ENCODE data around the gene LIG1. TPM values are rescaled to one million over a fixed set of nuclear protein-coding genes. Genes with fewer than 3 reads are reported as not detected.

LIG1 gene
- total RNA-seq, 1 donor from 2014 or later: 125 TPM

DNA sequence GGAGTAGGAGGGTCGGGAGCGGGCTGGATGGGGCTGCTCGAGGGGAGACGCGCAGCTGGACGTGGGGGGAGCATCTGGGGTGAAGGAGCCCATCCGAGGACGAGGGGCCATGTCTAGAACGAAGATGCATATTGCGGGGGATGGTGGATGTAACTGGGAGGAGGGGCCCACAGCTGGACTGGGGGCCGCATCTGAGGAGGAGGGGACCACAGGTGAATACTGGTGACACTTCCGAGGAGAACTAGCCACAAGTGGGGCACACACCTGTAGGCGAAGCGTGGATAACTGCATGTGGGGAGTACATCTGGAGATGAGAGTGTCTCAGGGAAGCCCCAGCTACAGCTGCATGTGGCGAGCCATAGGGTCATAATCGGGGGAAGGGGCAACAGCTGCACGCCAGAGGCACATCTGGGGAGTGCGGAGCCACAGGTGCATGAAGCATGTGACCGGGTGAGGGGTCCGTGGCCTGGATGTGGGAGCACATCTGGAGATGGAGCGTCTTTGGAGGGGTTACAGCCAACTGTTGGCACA, 738 bp upstream of the LIG1 start:
- no peak for DNase-seq (ENCODE audit: low spot score)
- Mint-ChIP-seq H3K4me3 (ENCODE audit: low read depth) (peak overlapping the region; percentile 90), H3K36me3 (ENCODE audit: low read depth) (peaks cover 34% of the 10 kb centered on the region), H3K4me1 (ENCODE audit: low read depth) (peaks cover 27% of the 10 kb centered on the region), H3K27ac (peak overlapping the region; percentile 75), H3K9me3 (no peaks in the 10 kb centered on the region), H3K27me3 (ENCODE audit: low read depth) (no peaks in the 10 kb centered on the region)
- intact Hi-C loops (cut with micrococcal nuclease): loop anchor here (2.0 to 5.0 kb wide), 2 partner anchors 34 to 86 kb away; partner anchors contain the start of gene CARD8

DNA sequence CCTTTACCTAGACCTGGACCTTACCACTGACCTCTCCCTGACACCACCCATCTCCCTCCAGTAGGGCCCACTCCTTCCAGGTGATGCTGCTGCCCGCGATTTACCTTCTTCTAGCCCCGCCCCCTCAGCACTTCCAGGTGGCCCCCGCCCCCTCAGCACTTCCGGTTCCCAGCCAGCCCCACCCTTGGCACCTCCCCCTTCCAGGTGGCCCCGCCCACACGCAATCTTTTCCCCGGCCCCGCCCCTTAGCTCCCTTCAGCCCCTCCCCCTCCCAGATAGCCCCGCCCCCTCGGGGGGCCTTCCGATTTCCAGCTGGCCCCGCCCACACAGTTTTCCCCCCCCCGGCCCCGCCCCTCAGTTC, 586 bp downstream of the LIG1 start:
- no peaks in the 10 kb centered on the region for H3K27me3 Mint-ChIP-seq (ENCODE audit: low read depth)
- peaks cover 25% of the 10 kb centered on the region for H3K4me1 Mint-ChIP-seq (ENCODE audit: low read depth)
- H3K4me3 Mint-ChIP-seq (ENCODE audit: low read depth): peak overlapping the region; percentile 90
- no peaks in the 10 kb centered on the region for H3K9me3 Mint-ChIP-seq
- peak; percentile 80 for DNase-seq (ENCODE audit: low spot score)
- peak overlapping the region; percentile 93 for H3K27ac Mint-ChIP-seq
- H3K36me3 Mint-ChIP-seq (ENCODE audit: low read depth): peaks cover 29% of the 10 kb centered on the region
- intact Hi-C loops (cut with micrococcal nuclease): no loop called here

DNA sequence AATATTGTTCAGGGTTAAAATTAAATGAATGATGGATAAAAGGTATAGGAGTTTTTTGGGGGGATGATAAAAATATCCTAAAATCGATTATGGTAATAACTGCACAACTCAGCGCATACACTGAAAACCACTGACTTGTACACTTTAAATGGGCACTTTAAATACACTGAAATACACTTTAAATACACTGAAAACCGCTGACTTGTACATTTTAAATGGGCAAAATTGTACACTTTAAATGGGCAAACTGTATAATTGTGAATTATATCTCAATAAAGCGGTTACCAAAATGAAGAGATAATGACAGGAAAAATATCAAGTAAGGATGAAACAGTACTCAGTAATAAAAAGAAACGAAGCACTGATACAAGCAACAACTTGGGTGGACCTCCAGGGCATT, 1.5 kb downstream of the LIG1 start:
- H3K9me3 Mint-ChIP-seq: no peaks in the 10 kb centered on the region
- H3K36me3 Mint-ChIP-seq (ENCODE audit: low read depth): peaks cover 29% of the 10 kb centered on the region
- no peak overlapping the region for H3K27ac Mint-ChIP-seq
- H3K27me3 Mint-ChIP-seq (ENCODE audit: low read depth): no peaks in the 10 kb centered on the region
- peak overlapping the region; percentile 90 for H3K4me3 Mint-ChIP-seq (ENCODE audit: low read depth)
- DNase-seq (ENCODE audit: low spot score): no peak
- peaks cover 25% of the 10 kb centered on the region for H3K4me1 Mint-ChIP-seq (ENCODE audit: low read depth)
- intact Hi-C loops (cut with micrococcal nuclease): no loop called here

DNA sequence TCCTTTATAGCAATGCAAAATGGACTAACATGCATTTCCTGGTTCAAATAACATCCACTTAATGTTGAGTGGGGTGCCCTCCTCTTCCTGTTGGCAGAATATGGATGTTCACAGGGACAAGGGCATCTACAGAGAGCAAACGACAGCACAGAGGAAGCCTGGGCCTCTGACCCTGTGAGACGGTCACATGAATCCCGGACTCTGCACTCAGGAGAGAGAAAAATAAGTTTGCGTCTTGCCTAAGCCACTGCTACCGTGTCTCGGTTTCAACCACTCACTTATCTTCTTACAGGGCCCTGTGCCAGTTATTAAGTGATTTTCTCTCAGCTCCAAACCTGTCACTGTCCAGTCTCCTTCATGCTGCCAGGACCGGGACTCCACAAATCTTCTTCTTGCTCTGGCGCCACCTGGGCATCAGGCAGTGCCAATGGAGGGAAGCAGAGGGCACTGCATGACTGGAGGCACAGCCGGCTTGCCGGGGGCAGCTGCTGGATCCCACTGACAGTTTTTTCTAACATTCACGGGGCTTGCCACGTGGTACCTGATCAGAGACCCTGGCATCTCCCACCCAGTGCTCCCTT, 11.8 kb downstream of the LIG1 start:
- Mint-ChIP-seq H3K27me3 (ENCODE audit: low read depth) (no peaks in the 10 kb centered on the region), H3K27ac (no peak overlapping the region), H3K36me3 (ENCODE audit: low read depth) (peaks cover 62% of the 10 kb centered on the region), H3K4me1 (ENCODE audit: low read depth) (no peaks in the 10 kb centered on the region), H3K9me3 (no peaks in the 10 kb centered on the region), H3K4me3 (ENCODE audit: low read depth) (no peak overlapping the region)
- intact Hi-C loops (cut with micrococcal nuclease): no loop called here
- no peak for DNase-seq (ENCODE audit: low spot score)

DNA sequence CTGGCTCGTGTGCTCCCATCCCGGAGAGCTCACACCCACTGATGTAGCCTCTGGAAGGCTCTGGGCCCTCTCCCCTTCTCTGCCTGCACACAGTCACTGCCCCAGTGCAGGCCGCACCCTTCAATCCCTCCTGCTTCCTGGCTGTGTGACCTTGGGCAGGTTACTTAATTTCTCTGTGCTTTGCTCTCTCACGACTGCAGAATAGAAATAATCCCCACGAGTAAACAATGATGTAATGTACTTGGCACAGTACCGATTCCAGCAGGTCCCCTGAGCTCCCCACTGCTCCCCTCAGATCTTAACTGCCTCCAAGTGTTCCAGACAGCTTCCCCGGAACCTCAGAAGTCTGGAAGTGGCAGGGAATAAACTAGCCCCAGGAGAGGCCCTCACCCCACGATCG, 16.1 kb downstream of the LIG1 start:
- no peaks in the 10 kb centered on the region for H3K27me3 Mint-ChIP-seq (ENCODE audit: low read depth)
- H3K36me3 Mint-ChIP-seq (ENCODE audit: low read depth): peaks cover 57% of the 10 kb centered on the region
- no peak for DNase-seq (ENCODE audit: low spot score)
- intact Hi-C loops (cut with micrococcal nuclease): no loop called here
- peaks cover 5% of the 10 kb centered on the region for H3K4me1 Mint-ChIP-seq (ENCODE audit: low read depth)
- H3K9me3 Mint-ChIP-seq: no peaks in the 10 kb centered on the region
- no peak overlapping the region for H3K27ac Mint-ChIP-seq
- no peak overlapping the region for H3K4me3 Mint-ChIP-seq (ENCODE audit: low read depth)

DNA sequence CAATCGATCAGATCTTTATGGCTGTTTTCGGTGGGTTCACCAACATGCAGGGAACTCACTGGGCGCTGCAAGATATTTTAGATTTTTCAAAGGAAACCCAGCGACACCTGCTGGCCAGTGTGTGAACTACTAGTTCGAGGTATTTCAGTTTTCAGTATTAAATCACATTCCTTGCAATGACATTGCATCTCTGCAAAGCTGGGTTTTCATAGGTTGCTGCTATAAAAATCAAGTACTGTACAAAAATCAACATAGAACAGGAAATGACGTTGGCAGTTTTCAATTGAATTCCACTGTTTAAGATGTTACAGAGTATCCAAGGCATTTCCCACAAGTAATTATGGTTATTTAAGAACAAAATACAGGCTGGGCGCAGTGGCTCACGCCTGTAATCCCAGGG, 17.6 kb downstream of the LIG1 start:
- intact Hi-C loops (cut with micrococcal nuclease): loop anchor here (1.0 kb wide), 1 partner anchor 45 kb away; no protein-coding TSS in a partner anchor
- Mint-ChIP-seq H3K27me3 (ENCODE audit: low read depth) (no peaks in the 10 kb centered on the region), H3K27ac (no peak overlapping the region), H3K9me3 (no peaks in the 10 kb centered on the region), H3K36me3 (ENCODE audit: low read depth) (peaks cover 53% of the 10 kb centered on the region), H3K4me1 (ENCODE audit: low read depth) (peaks cover 5% of the 10 kb centered on the region), H3K4me3 (ENCODE audit: low read depth) (no peak overlapping the region)
- peak; percentile 40 for DNase-seq (ENCODE audit: low spot score)

DNA sequence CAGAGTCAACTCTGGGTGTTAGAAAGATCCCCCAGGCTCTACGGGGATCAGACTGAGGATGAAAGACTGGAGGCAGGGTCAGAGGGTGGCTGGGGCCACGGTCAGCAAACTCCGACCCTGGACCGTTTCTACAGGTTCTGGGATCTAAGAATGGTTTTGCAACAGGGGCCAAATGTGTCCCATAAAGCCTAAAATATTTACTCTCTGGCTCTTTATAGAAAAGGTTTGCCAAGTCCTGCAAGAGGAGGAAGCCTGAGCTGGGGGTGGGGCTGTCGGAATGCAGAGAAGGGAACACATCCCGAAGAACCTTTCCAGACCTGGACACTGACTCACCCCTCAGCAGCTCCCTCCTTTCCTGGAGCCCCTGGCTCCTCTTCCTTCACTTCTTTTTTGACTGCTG, 20.7 kb downstream of the LIG1 start:
- Mint-ChIP-seq H3K27me3 (ENCODE audit: low read depth) (no peaks in the 10 kb centered on the region), H3K36me3 (ENCODE audit: low read depth) (peaks cover 53% of the 10 kb centered on the region), H3K27ac (no peak overlapping the region), H3K4me3 (ENCODE audit: low read depth) (no peak overlapping the region), H3K4me1 (ENCODE audit: low read depth) (peaks cover 5% of the 10 kb centered on the region), H3K9me3 (no peaks in the 10 kb centered on the region)
- intact Hi-C loops (cut with micrococcal nuclease): no loop called here
- DNase-seq (ENCODE audit: low spot score): no peak

DNA sequence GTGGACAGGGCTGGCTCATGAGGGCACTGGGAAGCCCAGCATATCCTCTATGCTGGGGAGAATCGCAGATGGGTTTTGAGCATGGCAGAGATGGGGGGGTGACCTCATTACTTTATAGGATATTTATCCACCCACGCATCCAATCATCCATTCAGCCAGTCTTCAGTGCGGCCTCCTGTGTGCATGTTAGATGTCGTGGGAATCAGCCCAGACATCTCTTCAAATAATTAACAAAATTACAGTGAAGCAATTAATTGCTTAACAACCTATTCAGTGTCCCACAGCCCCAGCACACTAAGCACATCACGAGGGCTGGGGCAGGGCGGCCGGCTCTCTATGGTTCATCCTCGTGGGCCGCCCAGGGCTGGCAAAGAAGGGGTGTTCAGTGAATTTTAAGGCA, 21.6 kb downstream of the LIG1 start:
- DNase-seq (ENCODE audit: low spot score): no peak
- intact Hi-C loops (cut with micrococcal nuclease): no loop called here

DNA sequence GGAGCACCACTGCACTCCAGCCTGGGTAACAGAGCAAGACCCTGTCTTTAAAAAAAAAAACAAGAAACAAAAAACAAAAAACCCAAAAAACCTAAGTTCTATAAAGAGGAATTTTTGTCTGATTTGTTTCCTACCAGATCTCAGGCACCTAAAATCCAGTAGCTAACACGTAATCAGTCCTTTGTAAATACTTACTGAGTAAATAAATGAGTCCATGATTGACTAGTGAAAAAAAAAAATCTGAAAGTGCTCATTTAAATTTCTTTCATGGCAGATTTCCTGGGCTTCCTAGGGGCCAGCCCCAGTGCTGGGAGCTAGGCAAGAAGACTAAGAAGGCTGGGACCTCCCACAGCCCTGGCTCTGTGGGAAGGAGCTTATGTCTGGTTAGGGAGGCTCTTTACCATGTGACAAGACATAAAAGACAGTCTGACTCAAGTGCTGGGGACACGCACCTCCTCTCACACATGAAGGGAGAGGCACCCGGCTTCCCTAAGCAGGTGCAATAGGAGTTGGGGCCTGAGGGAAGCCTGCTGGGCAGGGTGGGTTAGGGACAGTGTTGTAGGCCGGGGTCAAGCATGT, 22.5 kb downstream of the LIG1 start:
- Mint-ChIP-seq H3K27me3 (ENCODE audit: low read depth) (no peaks in the 10 kb centered on the region), H3K27ac (no peak overlapping the region), H3K36me3 (ENCODE audit: low read depth) (peaks cover 60% of the 10 kb centered on the region), H3K9me3 (no peaks in the 10 kb centered on the region), H3K4me3 (ENCODE audit: low read depth) (no peak overlapping the region), H3K4me1 (ENCODE audit: low read depth) (peaks cover 4% of the 10 kb centered on the region)
- intact Hi-C loops (cut with micrococcal nuclease): no loop called here
- DNase-seq (ENCODE audit: low spot score): no peak

More for the DNA sequence above, 21.6 kb downstream of the LIG1 start:
- H3K4me3 Mint-ChIP-seq (ENCODE audit: low read depth): no peak overlapping the region
- H3K9me3 Mint-ChIP-seq: no peaks in the 10 kb centered on the region
- peaks cover 54% of the 10 kb centered on the region for H3K36me3 Mint-ChIP-seq (ENCODE audit: low read depth)
- H3K27me3 Mint-ChIP-seq (ENCODE audit: low read depth): no peaks in the 10 kb centered on the region
- H3K4me1 Mint-ChIP-seq (ENCODE audit: low read depth): peaks cover 5% of the 10 kb centered on the region
- H3K27ac Mint-ChIP-seq: no peak overlapping the region

DNA sequence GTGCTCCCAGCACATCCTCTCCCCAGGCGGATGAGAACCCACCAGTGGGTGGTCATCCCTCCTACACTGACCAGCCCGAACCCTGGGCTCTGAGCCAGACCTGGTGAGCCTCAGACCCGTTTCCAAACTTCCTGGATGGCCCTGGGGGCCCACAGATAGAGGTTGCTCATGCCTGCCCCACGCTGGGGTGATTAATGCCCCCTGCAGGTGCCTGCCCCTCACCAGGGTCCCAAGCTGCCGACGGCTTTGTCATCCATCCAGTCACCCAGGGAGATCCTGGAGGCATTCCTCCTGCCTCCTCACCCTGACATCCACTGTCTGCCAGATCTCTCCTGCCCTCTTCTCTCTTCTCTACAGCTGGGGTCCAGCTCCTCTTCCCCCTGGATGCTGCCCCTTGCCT, 31.1 kb downstream of the LIG1 start:
- Mint-ChIP-seq H3K4me3 (ENCODE audit: low read depth) (no peak overlapping the region), H3K9me3 (no peaks in the 10 kb centered on the region), H3K4me1 (ENCODE audit: low read depth) (no peaks in the 10 kb centered on the region), H3K27me3 (ENCODE audit: low read depth) (no peaks in the 10 kb centered on the region), H3K36me3 (ENCODE audit: low read depth) (peaks cover 44% of the 10 kb centered on the region), H3K27ac (no peak overlapping the region)
- DNase-seq (ENCODE audit: low spot score): no peak
- intact Hi-C loops (cut with micrococcal nuclease): no loop called here

DNA sequence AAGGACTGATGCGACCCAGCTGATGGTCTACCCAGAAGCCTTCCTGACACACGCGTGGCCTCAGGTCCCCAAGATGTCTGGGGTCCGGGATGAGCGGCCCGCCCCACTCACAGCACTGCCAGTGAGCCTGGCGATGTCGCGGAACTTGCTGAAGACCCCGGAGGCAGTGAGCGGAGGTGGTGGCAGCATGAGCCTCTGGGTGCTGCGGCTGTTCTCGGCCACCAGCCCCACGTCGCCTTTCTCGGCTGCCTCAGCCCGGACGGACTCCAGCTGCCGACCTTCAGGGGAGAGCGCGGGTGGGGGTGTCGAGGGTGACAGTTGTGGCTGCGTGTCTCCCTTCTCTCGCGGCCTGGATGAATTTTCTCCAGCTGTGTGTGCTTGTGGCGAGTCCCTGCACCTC, 32.7 kb downstream of the LIG1 start:
- Mint-ChIP-seq H3K36me3 (ENCODE audit: low read depth) (peaks cover 38% of the 10 kb centered on the region), H3K4me1 (ENCODE audit: low read depth) (no peaks in the 10 kb centered on the region), H3K4me3 (ENCODE audit: low read depth) (no peak overlapping the region), H3K27me3 (ENCODE audit: low read depth) (no peaks in the 10 kb centered on the region), H3K9me3 (no peaks in the 10 kb centered on the region), H3K27ac (no peak overlapping the region)
- intact Hi-C loops (cut with micrococcal nuclease): no loop called here
- no peak for DNase-seq (ENCODE audit: low spot score)

DNA sequence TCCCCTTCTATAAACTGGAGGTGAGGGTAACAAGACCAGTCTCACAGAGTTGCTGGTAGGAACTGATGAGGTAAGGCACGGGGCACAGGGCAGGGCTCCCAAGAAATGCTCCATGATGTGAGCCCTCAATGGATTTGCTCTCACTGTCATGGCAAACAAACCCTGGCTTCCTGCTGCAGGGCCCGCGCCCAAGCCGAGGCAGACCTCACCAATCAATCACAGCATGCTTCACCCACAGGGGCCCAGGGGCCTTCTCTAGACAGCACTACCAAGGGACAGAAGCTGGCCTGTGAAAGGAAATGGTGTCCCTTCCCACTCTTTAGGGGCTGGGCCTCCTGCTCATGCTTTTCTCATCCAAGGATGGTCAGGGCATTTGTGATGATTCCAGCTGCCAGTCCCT, 33.6 kb downstream of the LIG1 start:
- H3K4me1 Mint-ChIP-seq (ENCODE audit: low read depth): no peaks in the 10 kb centered on the region
- peaks cover 43% of the 10 kb centered on the region for H3K36me3 Mint-ChIP-seq (ENCODE audit: low read depth)
- no peak for DNase-seq (ENCODE audit: low spot score)
- H3K4me3 Mint-ChIP-seq (ENCODE audit: low read depth): no peak overlapping the region
- H3K27ac Mint-ChIP-seq: no peak overlapping the region
- intact Hi-C loops (cut with micrococcal nuclease): no loop called here
- no peaks in the 10 kb centered on the region for H3K9me3 Mint-ChIP-seq
- no peaks in the 10 kb centered on the region for H3K27me3 Mint-ChIP-seq (ENCODE audit: low read depth)

DNA sequence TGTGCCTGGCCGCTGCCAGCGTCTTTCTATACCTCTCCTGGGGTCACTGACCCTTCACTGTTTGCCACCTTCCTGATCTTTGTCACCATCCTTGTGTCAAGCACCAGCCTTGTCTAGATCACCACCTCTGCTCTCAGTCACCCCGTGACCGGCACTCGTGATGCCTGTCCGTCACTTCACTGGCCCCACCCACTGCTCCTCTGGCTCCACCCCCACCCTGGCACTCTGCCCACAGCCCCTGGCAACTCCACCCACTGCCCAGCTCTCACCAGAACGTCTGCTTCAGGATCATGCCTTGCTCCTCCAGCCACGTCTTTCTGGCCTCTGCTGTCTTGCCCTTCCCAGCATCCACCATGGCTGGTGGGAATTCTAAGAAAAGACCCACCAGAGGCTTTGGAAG, 34.7 kb downstream of the LIG1 start:
- Mint-ChIP-seq H3K36me3 (ENCODE audit: low read depth) (peaks cover 50% of the 10 kb centered on the region), H3K9me3 (no peaks in the 10 kb centered on the region), H3K27ac (no peak overlapping the region), H3K4me1 (ENCODE audit: low read depth) (no peaks in the 10 kb centered on the region), H3K27me3 (ENCODE audit: low read depth) (no peaks in the 10 kb centered on the region), H3K4me3 (ENCODE audit: low read depth) (no peak overlapping the region)
- no peak for DNase-seq (ENCODE audit: low spot score)
- intact Hi-C loops (cut with micrococcal nuclease): no loop called here

Measured in activated T-helper 2 cell treated with anti-CD3 and anti-CD28 coated beads, Interferon-gamma antibody, Interleukin-2, Interleukin-4, amounts not matched to agents 10 μg/mL and 5 μg/mL and 100 μg/mL, durations not matched to agents 14 hours and 24 hours and 36 hours (primary cell).